Stimulated activated CD4-positive, alpha-beta T cell treated with anti-CD3 and anti-CD28 coated beads, Interleukin-12 subunit alpha, Interleukin-12 subunit beta, amount 100 ng/mL, for 48 hours (primary cell): ENCODE measurements around the gene CLASP1.
"Not testable (repeated sequence)": the region's sequence is repeated elsewhere in the genome, so short reads cannot be mapped to it uniquely, and the experiment has no call there.

Experiments used
- DNase-seq, 3 donors: peaks; one replicate each; pipeline ENCODE4 v3.0.0-alpha.2; 2020; ENCODE audit warnings: low read depth in 2 of 3, low spot score in 1 of 3

Gene CLASP1

DNA sequence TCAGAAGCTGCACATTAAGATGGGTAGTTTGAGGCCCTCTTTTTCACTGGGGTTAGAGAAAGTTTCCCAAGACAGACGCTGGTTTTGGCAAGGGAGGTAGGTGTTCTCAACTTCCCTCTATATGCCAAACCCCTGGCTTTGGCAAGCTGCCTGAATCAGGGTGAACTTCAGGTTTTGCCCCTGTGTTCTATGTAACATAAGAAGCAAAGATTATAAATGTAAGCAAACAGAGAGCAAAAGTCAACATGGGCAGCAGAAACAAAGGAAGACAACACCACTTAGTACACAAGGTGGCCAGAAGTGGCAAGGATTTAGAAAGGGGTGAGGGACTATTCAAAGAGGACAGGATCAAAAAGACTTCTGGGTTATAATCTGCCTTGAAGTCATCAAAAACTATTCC lies 293.8 kb downstream of the CLASP1 start:
- DNase-seq: no peak

DNA sequence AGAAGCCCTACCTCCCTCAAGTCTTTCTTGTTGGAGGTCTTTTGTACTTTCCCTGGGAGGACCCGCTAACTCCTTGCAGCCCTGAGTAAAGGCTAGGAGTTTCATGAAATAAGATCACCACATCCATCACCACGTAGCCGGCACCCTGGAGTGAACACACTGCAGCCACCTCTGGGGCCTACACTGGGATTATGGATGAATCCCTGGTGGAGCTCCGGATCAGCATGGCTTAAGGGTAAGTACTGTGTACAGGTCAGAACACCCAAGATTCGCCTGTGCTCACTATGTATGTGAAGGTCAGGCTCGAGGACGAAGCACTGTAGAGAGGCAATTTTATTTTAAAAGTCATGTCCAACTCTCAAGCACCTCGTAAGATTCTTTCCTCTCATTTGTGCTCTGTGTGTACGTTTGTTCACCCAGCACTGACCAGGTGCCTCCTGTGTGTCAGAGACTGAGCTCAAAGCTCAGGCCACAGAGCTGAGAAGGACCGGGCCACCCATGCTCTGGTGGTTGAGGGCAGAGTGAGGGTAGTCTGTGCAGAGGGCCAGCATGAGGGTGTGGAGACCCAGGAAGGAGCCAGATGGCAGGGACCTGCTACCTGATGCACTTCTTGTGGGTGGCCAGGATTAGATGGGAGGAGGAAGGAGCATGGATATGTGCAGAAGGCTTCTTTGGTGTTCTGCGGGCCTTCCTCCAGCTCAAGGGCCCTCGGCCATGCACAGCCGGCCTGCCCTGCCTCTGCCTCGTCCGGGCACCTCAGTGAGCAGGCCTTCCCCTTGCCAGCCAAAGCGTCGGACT lies 297.5 kb downstream of the CLASP1 start:
- no peak for DNase-seq

DNA sequence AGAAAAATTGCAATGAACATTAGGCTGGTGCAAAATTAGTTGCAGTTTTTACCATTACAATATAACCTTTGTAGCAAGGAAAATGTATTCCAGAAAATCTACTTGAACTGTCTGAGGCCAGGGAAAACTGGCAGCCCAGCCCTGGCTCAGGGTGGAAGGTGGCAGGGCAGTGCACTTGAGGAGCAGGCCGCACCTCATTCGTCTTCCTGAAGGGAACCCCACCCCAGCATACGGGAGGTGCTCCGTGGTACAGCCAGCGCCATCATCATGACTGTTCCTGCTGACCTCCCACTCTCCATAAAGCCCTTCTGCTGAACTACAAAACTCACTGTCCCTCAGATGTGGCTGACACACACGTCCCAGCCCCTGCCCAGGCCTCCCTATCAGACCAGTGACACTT lies 298.4 kb downstream of the CLASP1 start:
- DNase-seq: no peak

DNA sequence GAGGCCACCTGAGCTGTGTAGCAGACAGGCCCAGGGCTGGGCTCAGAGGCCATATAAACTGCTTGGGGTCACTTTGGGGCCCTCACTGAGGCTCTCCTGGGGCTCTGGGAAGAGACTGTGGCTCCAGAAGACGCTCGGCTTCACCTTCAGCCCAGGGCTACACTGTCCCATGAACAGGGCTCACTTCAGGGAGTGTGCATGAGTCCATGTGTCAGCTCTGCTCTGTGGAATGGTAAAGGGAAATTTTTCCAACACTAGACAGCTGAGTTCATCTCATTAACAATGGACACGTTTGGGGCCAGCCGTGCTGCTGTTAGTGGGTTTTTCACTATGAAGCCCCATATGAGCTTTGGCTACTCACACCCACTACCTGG lies 298.9 kb downstream of the CLASP1 start:
- DNase-seq: no peak

DNA sequence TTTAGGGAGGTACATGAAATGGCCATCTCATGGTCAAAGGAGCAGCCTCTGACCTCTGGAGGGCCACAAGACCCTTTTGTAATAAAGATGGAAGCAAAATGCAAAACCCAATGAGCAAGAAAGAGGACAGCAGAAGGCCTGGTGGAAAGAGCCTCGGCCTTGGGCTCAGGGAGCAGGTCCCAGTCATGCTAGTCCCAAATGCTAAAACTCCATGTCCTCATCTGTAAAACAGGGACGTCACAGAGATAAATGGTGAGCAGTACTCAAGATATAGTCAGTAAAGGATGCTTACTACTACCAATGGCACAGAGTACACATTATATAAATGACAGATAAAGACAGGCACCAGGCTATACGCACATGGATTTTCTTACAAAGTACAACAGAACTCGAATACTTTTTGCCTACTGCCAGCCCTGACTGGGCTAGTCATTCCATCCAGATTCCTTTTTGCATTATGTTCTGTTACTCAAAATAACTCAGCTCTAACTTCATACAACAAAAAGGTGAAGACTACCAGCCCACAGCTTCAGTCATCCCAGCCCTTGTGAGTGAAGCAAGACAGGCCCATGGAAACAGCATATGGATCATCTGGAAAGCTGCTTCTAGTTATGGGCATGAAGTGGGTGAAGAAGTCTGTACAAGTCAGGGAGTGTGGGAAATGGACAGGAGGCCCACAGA lies 299.4 kb downstream of the CLASP1 start:
- DNase-seq: no peak

DNA sequence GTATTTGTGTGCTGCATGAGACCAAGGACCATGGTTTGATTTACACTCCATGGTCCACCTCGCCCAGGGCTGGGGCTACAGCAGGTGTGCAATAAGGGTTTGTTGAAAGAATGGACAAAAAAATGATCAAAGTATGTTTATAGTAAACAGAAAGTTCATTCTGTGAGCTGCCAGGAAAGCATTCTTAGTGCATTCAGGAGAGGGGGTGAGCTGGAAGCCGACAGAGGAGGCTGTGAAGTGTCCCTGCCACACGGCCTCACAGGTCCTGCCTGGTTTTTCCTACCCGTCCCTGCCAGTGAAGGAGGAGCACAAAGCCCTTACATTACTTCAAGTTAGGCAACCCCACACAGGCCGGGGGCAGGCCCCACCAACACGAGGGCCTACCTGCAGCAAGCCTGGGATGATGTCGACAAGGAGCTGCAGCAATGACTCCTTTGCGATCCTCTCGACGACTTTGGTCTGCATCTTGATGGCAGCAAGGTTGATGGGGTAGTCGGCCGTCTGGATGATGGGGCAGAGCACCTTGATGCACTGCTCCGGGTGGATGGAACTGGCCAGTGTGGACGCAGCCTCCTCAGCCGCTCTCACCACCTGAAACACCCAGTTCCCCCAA lies 301.0 kb downstream of the CLASP1 start:
- DNase-seq: no peak

DNA sequence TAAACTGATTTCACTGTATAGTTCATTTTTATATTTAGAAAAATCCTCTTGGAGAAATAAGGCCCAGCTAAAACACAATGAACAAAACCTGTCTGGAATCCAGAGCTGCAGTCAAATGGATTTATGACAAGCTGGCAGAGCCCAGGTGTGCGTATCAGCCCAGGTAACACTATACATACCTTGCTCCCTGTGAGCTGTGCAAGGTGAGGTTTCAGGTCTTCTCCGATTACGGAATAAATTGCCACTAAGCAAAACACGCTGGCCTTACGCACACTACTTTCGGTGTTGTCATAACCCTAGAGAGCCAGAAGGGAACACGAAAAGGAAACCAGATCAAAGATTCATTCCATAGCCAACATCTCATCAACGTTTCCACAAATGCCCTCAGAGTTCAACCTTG lies 302.4 kb downstream of the CLASP1 start:
- DNase-seq: no peak

DNA sequence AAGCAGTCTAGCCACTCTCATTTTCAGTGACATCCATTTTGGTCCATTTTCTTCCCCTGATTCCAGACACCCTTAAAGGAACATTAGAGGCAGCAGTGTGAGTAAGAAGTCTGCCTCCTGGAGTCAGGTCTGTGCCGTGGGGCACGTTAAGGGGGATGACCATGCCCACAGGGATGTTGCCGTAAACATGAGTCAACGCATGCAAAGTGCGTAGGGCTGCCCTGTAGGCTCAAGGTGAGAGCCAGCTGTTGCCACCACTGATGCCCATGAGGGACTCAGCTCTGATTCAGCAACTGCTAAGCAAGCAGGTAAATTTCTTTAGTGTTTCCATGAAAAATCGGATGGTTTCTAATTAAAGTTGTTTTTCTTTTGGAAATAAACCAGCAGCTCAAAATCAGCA lies 302.9 kb downstream of the CLASP1 start:
- no peak for DNase-seq

DNA sequence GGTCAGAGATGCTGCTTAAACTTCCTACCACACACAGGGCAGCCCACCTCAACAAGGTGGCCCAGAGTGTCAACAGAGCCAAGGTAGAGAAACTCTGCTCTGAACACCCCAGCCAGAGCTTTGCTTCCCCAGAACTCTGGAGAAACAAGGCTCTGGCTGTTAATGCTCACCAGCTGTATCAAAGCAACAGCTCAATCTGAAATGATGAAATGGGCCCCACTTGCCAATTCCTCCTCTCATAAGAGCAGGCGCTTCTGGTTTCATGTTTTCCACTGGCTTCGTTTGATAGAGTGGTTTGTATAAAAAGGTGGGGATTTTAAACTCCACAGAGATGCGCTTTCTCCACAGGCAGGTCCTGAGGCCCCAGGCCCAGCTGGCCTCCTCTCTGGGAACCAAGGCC lies 303.4 kb downstream of the CLASP1 start:
- DNase-seq: no peak

DNA sequence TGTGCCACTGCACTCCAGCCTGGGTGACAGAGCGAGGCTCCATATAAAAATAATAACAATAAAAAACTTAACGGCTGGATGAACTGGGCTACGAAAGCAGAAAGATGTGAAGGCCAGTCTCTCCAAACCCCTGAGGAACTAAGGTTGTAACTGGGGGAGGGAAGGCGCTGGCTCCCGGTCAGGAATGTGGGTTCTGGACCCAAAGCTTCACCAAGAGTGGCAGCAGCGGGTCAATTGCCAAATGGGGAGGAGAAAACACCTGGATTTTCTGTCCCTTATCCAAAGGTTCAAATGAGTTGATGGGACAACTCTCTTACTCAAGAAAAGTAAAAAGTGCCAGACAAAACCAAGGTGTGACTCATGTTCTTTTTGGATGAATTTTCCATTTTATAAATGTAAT lies 304.2 kb downstream of the CLASP1 start:
- DNase-seq: no peak

DNA sequence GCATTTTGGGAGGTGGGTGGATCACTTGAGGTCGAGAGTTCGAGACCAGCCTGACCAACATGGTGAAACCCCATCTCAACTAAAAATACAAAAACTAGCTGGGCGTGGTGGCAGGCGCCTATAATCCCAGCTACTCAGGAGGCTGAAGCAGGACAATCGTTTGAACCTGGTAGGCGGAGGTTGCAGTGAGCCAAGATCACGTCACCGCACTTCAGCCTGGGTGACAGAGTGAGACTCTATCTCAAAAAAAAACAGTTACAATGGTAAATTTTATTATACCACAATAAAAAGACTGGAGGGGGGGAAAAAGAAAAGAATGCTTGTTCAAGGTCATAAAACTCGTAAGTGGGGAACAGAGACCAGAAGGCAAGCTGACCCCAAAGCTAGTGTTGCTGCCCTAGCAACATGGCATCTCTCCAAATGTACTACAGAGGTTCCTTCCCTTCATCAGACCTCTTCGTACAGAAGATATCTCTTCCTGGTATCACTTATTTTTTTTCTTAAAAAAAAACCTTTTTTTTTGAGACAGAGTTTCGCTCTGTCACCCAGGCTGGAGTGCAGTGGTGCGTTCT lies 305.3 kb downstream of the CLASP1 start:
- DNase-seq: not testable (repeated sequence)

DNA sequence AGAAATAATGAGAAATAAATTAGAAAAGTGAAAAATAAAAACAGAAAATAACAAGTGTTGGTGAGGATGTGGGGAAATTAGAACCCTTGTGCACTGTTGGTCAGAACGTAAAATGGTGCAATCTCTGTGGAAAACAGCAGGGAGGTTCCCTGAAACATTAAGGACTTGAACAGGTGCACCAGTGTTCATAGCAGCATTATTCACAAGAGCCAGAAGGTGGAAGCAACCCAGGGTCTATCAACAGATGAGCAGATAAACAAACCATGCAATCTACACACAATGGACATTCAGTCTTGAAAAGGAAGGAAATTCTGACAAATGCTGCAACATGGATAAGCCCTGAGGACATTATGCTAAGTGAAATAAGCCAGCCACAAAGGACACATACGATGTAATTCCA lies 306.1 kb downstream of the CLASP1 start:
- no peak for DNase-seq

DNA sequence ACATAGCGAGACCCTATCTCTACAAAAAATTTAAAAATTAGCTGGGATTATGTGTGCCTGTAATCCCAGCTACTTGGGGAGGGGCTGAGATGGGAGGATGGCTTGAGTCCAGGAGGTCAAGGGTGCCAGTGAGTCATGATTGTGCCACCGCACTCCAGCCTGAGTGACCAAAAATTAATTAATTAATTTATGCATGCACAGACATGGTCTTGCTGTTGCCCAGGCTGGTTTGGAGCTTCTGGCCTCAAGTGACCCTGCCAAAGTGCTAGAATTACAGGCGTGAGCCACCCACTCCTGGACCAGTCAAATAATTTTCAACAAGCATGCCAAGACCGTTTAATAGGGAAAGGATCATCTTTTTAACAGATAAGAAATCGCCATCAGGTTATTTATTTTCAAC lies 306.5 kb downstream of the CLASP1 start:
- DNase-seq: no peak

DNA sequence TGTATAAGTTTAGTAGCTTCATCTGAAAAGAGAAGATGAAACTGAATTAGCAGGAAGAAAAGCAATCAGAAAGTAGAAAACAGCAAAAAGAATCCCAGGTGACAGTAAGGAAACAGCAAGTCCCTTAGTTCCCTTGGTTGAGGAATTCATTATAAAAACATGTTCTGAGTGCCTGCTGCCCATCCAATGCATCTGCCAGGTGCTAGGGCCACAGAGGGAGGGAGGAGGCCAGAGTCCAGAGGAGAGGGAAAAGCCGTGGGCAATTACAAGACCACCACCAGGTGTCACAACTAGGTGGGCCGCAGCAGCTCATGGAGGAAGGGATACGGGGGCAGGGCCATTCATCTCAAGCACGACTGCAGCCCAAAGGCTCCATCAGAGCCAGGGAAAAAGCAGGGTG lies 308.3 kb downstream of the CLASP1 start:
- DNase-seq: no peak

DNA sequence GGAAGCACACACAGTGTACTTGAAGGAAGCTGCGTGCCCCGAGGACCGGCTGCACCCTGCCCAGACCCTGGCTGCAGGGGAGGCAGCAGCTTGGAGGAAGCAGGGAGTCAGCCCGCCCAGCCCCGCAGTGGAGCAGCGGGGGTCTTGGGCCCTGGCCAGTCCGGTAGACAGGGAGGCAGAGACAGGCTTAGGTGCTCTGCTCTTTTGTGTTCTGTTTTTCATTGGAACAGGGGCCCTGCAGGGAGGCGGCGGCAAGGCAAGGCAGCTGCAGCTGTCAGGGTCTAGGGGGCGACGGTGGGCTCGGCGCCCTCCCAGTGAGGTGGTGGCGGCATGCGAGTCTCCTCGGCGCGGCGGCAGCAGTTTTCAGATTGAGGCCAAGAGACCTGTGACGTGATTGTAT lies 311.0 kb downstream of the CLASP1 start:
- no peak for DNase-seq

DNA sequence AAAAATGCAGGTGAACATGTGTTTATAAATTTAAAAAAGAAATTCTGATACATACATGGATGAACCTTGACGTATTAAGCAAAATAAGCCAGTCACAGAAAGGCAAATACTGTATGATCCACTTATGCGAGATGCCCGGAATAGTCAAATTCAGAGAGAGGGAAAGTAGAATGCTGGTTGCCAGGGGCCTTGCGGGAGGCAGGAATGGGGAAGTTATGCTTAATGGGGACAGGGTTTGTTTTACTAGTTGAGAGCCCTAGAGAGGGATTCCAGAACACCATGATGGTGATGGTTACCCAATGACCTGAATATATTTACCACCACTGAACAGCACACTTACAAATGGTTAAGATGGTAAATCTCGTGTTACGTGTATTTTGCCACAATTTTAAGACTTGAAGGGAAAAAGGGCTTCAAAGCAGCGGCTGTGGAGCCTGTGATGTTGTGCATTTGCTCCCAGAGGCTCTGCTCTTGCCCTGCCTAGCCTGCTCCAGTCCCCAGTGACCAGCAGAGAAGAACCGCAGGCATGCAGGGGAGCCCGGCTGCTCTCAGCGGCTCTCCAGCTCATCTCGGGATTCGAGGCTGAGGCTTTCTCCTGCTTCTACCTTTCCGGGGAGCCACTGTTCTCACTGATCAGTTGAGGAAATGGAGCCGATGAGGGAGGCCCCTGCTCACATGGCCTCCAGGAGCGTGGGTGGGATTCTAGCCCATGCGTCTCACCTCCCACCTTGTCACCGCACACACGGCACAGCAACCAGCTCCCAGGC lies 312.6 kb downstream of the CLASP1 start:
- no peak for DNase-seq

DNA sequence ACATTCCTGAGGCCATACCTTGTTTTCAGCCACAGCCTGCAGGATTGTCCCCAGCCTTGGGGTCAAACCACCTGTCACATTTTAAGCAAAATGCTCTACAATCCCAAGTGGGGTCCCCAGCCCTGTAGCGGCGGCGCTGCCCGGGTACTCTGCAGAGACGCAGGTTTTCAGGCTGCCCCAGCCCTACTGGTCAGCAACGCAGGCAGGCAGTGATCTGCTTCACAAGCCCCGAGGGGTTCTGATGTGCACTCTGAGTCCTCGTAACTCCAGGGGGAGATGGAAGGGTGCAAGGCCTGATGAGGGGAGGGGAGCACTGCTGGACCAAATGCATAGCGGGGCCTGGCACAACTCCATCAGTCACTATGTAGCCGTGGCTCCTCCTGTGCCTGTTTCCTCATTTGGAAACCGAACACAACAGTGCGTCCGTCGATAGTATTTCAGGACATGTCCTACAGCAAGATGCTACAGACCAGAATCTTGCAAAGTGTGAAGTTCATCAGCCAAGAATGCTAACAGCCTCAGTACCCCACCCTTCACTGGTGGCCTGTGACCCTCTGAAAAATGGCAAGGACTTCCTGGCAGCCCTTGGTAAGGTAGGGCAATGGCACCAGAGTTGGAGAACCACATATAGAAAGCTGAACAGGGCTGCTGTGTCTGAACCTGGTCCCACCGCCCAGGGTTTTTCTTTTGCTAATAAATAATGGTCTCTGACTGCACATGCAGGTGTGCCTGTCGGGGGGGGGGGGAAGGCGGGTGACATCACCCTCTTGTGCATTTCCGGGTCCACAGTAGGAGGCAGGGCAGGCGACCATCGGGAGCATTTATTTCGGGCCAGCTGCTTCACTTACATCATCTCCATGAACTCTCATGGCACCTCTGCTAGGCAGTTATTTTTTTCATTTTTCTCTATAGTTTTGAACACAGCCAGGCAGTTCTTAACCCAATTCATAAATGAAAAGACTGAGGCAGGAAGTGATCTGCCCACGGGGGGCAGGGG lies 313.7 kb downstream of the CLASP1 start:
- DNase-seq: no peak

DNA sequence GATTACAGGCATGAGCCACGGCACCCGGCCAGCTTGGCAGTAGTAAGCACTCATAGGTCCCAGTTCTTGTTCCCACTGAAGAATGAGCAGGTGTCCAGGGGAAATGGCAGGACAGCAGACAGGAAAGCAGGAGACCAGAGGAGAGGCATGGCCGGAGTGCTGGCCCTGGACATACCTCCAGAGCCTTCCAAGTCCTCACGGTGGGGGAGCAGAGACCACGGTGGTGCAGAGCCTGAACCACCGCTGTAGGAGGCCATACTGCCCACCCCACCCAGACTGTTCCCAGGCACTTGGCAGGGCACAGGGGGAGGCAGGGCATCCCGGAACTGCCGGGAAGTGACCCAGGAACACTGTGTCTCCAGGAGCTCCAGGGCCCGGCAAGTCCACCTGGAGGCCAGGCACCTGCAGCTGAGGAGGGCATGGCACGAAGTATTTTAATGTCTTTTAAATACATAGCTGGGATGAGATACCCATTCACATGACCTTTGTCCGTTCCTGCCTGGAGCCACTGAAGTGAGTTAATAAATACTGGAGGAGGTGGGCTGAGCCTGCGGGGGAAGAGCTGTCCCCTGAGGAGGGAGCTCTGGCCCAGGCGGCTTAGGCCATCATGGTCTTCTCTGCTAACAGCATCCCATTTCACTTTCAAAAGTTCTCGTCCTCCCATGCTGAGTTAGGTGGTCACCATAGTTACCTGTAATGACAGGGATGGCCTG lies 314.5 kb downstream of the CLASP1 start:
- no peak for DNase-seq

DNA sequence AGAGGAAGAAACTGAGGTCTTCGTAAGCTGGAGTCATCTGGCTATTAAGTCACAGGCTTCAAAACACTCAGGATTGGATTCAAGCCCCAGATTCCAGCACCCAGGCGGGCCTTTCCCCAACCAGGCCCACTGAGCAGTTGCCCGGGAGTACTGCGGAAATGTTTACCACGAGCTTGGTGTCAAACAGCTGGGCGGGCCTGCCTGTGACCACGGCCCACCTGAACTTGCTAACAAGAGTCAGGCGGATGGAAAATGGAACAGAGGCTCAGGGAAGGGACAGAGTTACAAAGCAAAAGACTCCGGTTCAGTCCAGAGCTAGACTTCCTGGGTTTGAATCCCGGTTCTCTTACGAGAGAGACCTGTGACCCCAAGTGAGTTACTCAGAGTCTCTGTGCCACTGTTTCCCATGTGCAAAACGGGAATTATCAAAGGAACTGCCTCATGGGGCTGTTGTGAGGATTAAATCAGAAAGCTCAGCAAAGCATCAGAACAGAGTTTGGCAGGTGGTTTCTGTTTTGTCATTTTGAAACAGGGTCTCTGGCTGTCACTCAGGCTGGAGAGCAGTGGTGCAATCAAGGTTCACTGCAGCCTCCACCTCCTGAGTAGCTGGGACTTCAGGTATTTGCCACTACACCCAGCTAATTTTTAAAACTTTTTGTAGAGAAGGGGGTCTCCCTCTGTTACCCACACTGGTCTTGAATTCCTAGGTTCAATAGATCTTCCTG lies 315.3 kb downstream of the CLASP1 start:
- no peak for DNase-seq
